ENCODE measurements around the gene GLDN. TPM values are rescaled to one million over a fixed set of nuclear protein-coding genes. Genes with fewer than 3 reads are reported as not detected.
"Not testable (repeated sequence)": the region's sequence is repeated elsewhere in the genome, so short reads cannot be mapped to it uniquely, and the experiment has no call there.

Gene GLDN
- total RNA-seq, 1 donor from 2014 or later, result 0.21 TPM

DNA sequence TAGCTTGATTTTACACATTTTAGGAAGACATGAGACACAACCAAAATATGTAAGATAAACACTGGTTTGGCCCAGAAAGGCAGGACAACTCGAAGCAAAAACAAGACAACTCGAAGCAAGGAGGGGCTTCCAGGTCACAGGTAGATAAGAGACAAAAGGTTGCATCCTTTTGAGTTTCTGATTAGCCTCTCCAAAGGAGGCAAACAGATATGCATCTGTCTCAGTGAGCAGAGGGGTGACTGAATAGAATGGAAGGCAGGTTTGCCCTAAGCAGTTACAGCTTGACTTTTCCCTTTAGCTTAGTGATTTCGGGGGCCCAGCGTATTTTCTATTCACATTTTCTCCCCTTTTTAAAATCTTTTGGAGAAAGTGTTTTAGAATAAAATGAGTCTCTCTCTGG is 74.7 kb downstream of the GLDN start:
- Mint-ChIP-seq H3K9me3 (ENCODE audit: unreplicated experiment) (no peaks in the 10 kb centered on the region), H3K36me3 (ENCODE audit: low read depth, unreplicated experiment) (no peaks in the 10 kb centered on the region), H3K4me1 (ENCODE audit: unreplicated experiment) (no peaks in the 10 kb centered on the region), H3K27ac (ENCODE audit: unreplicated experiment) (no peak overlapping the region), H3K4me3 (ENCODE audit: unreplicated experiment) (no peak overlapping the region), H3K27me3 (ENCODE audit: unreplicated experiment) (peaks cover 2% of the 10 kb centered on the region)
- no peak for DNase-seq (ENCODE audit: low spot score)
- TF ChIP-seq, protein P1, sequence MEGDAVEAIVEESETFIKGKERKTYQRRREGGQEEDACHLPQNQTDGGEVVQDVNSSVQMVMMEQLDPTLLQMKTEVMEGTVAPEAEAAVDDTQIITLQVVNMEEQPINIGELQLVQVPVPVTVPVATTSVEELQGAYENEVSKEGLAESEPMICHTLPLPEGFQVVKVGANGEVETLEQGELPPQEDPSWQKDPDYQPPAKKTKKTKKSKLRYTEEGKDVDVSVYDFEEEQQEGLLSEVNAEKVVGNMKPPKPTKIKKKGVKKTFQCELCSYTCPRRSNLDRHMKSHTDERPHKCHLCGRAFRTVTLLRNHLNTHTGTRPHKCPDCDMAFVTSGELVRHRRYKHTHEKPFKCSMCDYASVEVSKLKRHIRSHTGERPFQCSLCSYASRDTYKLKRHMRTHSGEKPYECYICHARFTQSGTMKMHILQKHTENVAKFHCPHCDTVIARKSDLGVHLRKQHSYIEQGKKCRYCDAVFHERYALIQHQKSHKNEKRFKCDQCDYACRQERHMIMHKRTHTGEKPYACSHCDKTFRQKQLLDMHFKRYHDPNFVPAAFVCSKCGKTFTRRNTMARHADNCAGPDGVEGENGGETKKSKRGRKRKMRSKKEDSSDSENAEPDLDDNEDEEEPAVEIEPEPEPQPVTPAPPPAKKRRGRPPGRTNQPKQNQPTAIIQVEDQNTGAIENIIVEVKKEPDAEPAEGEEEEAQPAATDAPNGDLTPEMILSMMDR (IDR thresholded peaks at IDR 0.05; ENCODE audit: unreplicated experiment), result no peak

DNA sequence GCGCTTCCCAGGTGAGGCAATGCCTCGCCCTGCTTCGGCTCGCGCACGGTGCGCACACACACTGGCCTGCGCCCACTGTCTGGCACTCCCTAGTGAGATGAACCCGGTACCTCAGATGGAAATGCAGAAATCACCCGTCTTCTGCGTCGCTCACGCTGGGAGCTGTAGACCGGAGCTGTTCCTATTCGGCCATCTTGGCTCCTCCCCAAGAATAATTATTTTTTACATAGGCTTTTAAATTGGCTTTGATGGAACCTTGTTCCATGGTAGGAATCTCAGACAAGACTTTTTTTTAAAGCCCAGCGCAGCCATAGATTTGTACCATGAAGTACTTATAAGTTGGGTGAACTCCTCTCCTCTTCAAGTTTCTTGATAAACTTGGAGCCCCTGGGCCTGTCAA is 81.6 kb downstream of the GLDN start:
- H3K4me3 Mint-ChIP-seq (ENCODE audit: unreplicated experiment); H3K9me3 Mint-ChIP-seq (ENCODE audit: unreplicated experiment): not testable (repeated sequence)

DNA sequence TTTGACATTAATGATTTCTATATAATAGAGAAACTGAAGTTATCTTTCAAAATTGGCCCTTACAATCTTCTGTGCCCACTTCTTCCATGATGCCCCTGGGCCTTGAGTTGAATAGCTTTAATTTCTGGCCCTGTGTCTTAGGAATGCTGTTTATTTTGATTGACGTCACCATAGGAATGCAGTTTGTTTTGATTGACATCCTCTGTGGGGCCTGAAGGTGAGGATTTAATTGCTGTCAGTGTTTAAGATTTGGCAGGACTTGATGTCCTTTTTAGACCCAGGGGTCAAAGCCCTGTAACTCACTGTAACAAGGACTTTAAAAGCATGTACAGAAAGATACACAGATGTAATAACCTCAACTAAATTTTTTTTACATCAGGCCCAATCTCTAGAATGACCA is 83.3 kb downstream of the GLDN start:
- Mint-ChIP-seq H3K27ac (ENCODE audit: unreplicated experiment) (no peak overlapping the region), H3K4me1 (ENCODE audit: unreplicated experiment) (no peaks in the 10 kb centered on the region), H3K27me3 (ENCODE audit: unreplicated experiment) (no peaks in the 10 kb centered on the region), H3K9me3 (ENCODE audit: unreplicated experiment) (no peaks in the 10 kb centered on the region), H3K36me3 (ENCODE audit: low read depth, unreplicated experiment) (no peaks in the 10 kb centered on the region), H3K4me3 (ENCODE audit: unreplicated experiment) (no peak overlapping the region)
- TF ChIP-seq, protein P1 (IDR thresholded peaks at IDR 0.05; ENCODE audit: unreplicated experiment), result no peak
- no peak for DNase-seq (ENCODE audit: low spot score)

More for the DNA sequence above, 81.6 kb downstream of the GLDN start:
- DNase-seq (ENCODE audit: low spot score); H3K27ac Mint-ChIP-seq (ENCODE audit: unreplicated experiment); H3K4me1 Mint-ChIP-seq (ENCODE audit: unreplicated experiment); H3K36me3 Mint-ChIP-seq (ENCODE audit: low read depth, unreplicated experiment); H3K27me3 Mint-ChIP-seq (ENCODE audit: unreplicated experiment): not testable (repeated sequence)

DNA sequence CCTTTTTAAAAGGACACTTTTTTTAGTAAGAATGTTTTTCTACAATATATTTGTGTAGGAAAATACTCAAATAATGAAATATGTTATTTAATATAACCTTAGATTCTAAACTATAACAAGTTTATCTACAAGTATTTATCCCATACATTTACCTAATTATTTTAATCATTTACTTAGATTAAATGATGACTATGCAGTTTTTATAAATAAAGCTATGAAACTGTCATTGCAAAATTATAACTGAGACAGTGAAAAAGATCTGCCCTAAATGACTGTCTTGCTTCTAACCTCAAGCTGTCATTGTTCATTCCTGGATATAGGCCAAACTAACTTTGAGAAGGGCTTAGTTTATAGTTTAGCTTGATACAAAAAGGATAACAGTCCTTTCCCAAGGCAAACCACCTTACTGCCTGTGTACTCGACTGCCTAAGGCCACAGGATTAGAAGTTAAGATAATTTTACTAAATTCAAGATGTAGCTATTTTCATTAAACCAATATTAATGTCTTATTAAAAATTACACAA is 84.1 kb downstream of the GLDN start:
- no peak overlapping the region for H3K4me3 Mint-ChIP-seq (ENCODE audit: unreplicated experiment)
- no peak overlapping the region for H3K27ac Mint-ChIP-seq (ENCODE audit: unreplicated experiment)
- H3K36me3 Mint-ChIP-seq (ENCODE audit: low read depth, unreplicated experiment), result no peaks in the 10 kb centered on the region
- no peak for DNase-seq (ENCODE audit: low spot score)
- no peaks in the 10 kb centered on the region for H3K27me3 Mint-ChIP-seq (ENCODE audit: unreplicated experiment)
- H3K4me1 Mint-ChIP-seq (ENCODE audit: unreplicated experiment), result no peaks in the 10 kb centered on the region
- no peaks in the 10 kb centered on the region for H3K9me3 Mint-ChIP-seq (ENCODE audit: unreplicated experiment)
- TF ChIP-seq, protein P1 (IDR thresholded peaks at IDR 0.05; ENCODE audit: unreplicated experiment), result no peak

DNA sequence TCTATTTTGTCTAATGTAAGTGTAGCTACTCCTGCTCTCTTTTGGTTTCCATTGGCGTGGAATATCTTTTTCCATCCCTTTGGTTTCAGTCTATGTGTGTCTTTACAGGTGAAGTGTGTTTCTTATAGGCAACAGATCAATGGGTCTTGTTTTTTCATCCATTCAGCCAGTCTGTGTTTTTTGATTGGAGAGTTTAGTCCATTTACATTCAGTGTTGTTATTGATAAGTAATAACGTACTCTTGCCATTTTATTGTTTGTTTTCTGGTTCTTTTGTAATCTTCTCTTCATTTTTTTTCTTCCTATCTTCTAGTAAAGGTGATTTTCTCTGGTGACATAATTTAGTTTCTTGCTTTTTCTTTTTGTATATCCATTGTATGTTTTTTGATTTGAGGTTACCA is 97.1 kb downstream of the GLDN start:
- no peaks in the 10 kb centered on the region for H3K4me1 Mint-ChIP-seq (ENCODE audit: unreplicated experiment)
- H3K36me3 Mint-ChIP-seq (ENCODE audit: low read depth, unreplicated experiment), result peaks cover 5% of the 10 kb centered on the region
- no peak for DNase-seq (ENCODE audit: low spot score)
- H3K9me3 Mint-ChIP-seq (ENCODE audit: unreplicated experiment), result no peaks in the 10 kb centered on the region
- TF ChIP-seq, protein P1 (IDR thresholded peaks at IDR 0.05; ENCODE audit: unreplicated experiment), result no peak
- H3K27ac Mint-ChIP-seq (ENCODE audit: unreplicated experiment), result no peak overlapping the region
- no peak overlapping the region for H3K4me3 Mint-ChIP-seq (ENCODE audit: unreplicated experiment)
- no peaks in the 10 kb centered on the region for H3K27me3 Mint-ChIP-seq (ENCODE audit: unreplicated experiment)

Data from endothelial cell (in vitro differentiated cells).